AG09309 (cell line): Measurements from ENCODE around the gene CCNY.

Experiments
- DNase-seq: peaks from one replicate; pipeline ENCODE4 v3.0.0-alpha.2; 2010; ENCODE audit warnings: low read depth
- H3K4me3 ChIP-seq: 2 replicates; pipeline ENCODE4 v1.5.1; 2011; ENCODE audit warnings: mild to moderate bottlenecking, low read depth, low read length, moderate library complexity; ENCODE audit not compliant: control insufficient read depth
- CTCF ChIP-seq: IDR thresholded peaks from 2 replicates; pipeline ENCODE4 v1.5.1; 2011; ENCODE audit warnings: mild to moderate bottlenecking, low read depth, low read length, inconsistent platforms; ENCODE audit not compliant: insufficient read depth, control insufficient read depth; ENCODE audit errors: missing control alignments

Gene CCNY

GRCh38 chr10:35495521-35496119 is 159.3 kb downstream of the CCNY start:
- TF ChIP-seq CTCF, result no peak
- no peak overlapping the region for H3K4me3 ChIP-seq
- no peak for DNase-seq

GRCh38 chr10:35497909-35498308 is 161.6 kb downstream of the CCNY start:
- H3K4me3 ChIP-seq, result no peak overlapping the region
- no peak for DNase-seq
- no peak for TF ChIP-seq CTCF

- DNase-seq, result no peak
- no peak for TF ChIP-seq CTCF
- H3K4me3 ChIP-seq, result no peak overlapping the region
Observed at GRCh38 chr10:35498693-35499092, 162.4 kb downstream of the CCNY start.

DNA sequence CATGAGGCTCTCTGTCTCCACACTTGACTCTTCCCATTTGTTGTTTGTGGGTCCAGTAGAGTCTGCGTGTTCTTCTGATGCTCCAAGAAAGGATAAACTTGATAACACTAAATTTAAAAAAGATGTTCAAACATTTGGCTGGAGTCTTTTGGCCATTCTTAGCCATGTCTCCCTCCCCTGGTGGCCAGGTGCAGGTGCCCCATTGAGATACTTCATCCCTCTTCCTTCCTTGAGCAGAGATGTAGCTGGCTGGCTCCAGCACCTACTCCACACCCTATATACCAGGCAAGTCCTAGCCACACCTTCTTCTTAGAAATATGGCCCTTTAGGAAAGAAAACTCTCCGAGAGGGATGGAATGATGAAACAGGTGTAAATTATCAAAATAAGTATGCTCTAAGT is 165.6 kb downstream of the CCNY start:
- DNase-seq, result no peak
- TF ChIP-seq CTCF, result peak; percentile 15
- H3K4me3 ChIP-seq, result no peak overlapping the region

DNA sequence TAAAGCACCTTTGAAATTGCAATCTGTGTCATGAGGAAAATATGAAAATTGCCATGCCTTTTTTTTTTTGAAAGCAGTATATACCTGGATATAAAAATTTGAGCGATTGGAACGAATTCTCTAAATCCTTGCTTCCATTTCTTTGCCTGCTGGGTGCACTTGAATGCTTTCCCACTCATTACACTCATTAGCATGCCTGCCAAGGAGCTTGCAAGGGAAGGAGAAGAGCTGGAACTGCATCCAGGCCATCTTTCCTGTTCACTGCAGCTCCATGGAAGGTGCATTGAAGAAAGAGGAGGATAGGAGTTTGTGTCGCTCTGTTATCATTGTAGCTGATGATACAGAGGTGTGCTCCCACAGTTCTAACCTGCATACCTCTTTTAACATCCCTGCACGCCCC is 166.4 kb downstream of the CCNY start:
- no peak for DNase-seq
- H3K4me3 ChIP-seq, result no peak overlapping the region
- TF ChIP-seq CTCF, result no peak

GRCh38 chr10:35503578-35503977 is 167.3 kb downstream of the CCNY start:
- no peak overlapping the region for H3K4me3 ChIP-seq
- no peak for TF ChIP-seq CTCF
- no peak for DNase-seq

GRCh38 chr10:35504132-35504531 is 167.8 kb downstream of the CCNY start:
- no peak for DNase-seq
- H3K4me3 ChIP-seq, result no peak overlapping the region
- no peak for TF ChIP-seq CTCF
